Loucy (cell line): ENCODE measurements around the gene INPP5J.

Source experiments
- H2AFZ ChIP-seq: fragments of 200-600 bp; sonication (generic); 2 replicates; pipeline ENCODE4 v1.6.0; 2016; ENCODE audit warnings: antibody characterized with exemption, mild to moderate bottlenecking, low read length, moderate library complexity
- H3F3A ChIP-seq: fragments of 200-600 bp; 2 replicates; pipeline ENCODE4 v1.6.0; 2016; ENCODE audit warnings: antibody characterized with exemption, low read depth, mild to moderate bottlenecking
- H3K27me3 ChIP-seq: fragments of 200-600 bp; sonication (generic); 2 replicates; pipeline ENCODE4 v1.6.1; 2014; ENCODE audit warnings: low read length, mild to moderate bottlenecking; ENCODE audit not compliant: insufficient read depth, poor library complexity, severe bottlenecking
- H3K36me3 ChIP-seq: fragments of 200-600 bp; sonication (generic); 2 replicates; pipeline ENCODE4 v1.6.1; 2016; ENCODE audit warnings: low read length; ENCODE audit not compliant: insufficient read depth
- H3K4me1 ChIP-seq: fragments of 200-600 bp; sonication (generic); 2 replicates; pipeline ENCODE4 v1.5.1; 2014; ENCODE audit warnings: low read length, mild to moderate bottlenecking; ENCODE audit not compliant: insufficient read depth, poor library complexity, severe bottlenecking
- H3K4me2 ChIP-seq: fragments of 200-600 bp; sonication (generic); 2 replicates; pipeline ENCODE4 v1.6.0; 2014; ENCODE audit warnings: antibody characterized with exemption, low read length, low read depth, mild to moderate bottlenecking; ENCODE audit not compliant: poor library complexity, severe bottlenecking
- H3K4me3 ChIP-seq: fragments of 200-600 bp; sonication (generic); 2 replicates; pipeline ENCODE4 v1.5.1; 2014; ENCODE audit warnings: low read length, mild to moderate bottlenecking, mixed read lengths; ENCODE audit not compliant: poor library complexity, severe bottlenecking
- H3K79me2 ChIP-seq: fragments of 200-600 bp; sonication (generic); 2 replicates; pipeline ENCODE4 v1.6.1; 2014; ENCODE audit warnings: low read length; ENCODE audit not compliant: insufficient read depth
- H3K9ac ChIP-seq: fragments of 200-600 bp; sonication (generic); 2 replicates; pipeline ENCODE4 v1.6.0; 2014; ENCODE audit warnings: mild to moderate bottlenecking, low read depth, low read length, moderate library complexity; ENCODE audit not compliant: poor library complexity, severe bottlenecking
- H3K9me2 ChIP-seq: fragments of 200-600 bp; sonication (generic); replicated peaks from 2 replicates; pipeline ENCODE4 v1.6.1; 2016; ENCODE audit warnings: low read depth, low read length, mixed read lengths
- H3K9me3 ChIP-seq: fragments of 200-600 bp; sonication (generic); 2 replicates; pipeline ENCODE4 v1.6.1; 2014; ENCODE audit warnings: mild to moderate bottlenecking, antibody characterized with exemption, low read length, low read depth; ENCODE audit not compliant: insufficient read depth
- H4K20me1 ChIP-seq: fragments of 200-600 bp; sonication (generic); 2 replicates; pipeline ENCODE4 v1.6.0; 2014; ENCODE audit warnings: antibody characterized with exemption, low read length, mild to moderate bottlenecking; ENCODE audit not compliant: insufficient read depth, poor library complexity, severe bottlenecking
- CTCF ChIP-seq: fragments of 200-600 bp; sonication (generic); conservative IDR thresholded peaks from 2 replicates; pipeline ENCODE4 v1.5.1; 2014; ENCODE audit warnings: mild to moderate bottlenecking, antibody characterized with exemption, low read length
- EZH2phosphoT487 ChIP-seq: fragments of 200-600 bp; IDR thresholded peaks from 2 replicates; pipeline ENCODE4 v1.6.1; 2018; ENCODE audit warnings: antibody characterized with exemption, mild to moderate bottlenecking, moderate library complexity, borderline replicate concordance

INPP5J gene

GRCh38 chr22:31150615-31151014 is 27.8 kb downstream of the INPP5J start:
- no peaks in the 10 kb centered on the region for H4K20me1 ChIP-seq
- no peak overlapping the region for H2AFZ ChIP-seq
- H3K36me3 ChIP-seq = no peaks in the 10 kb centered on the region
- H3K9me3 ChIP-seq = no peaks in the 10 kb centered on the region
- H3K4me1 ChIP-seq = no peaks in the 10 kb centered on the region
- H3K4me3 ChIP-seq = no peak overlapping the region
- TF ChIP-seq CTCF (peak; percentile 51), EZH2phosphoT487 (no peak)
- H3F3A ChIP-seq = no peaks in the 10 kb centered on the region
- no peaks in the 10 kb centered on the region for H3K79me2 ChIP-seq
- H3K9me2 ChIP-seq = no peaks in the 10 kb centered on the region
- no peak overlapping the region for H3K9ac ChIP-seq
- H3K27me3 ChIP-seq = peaks cover 3% of the 10 kb centered on the region
- no peak overlapping the region for H3K4me2 ChIP-seq

GRCh38 chr22:31151872-31152271 is 29.1 kb downstream of the INPP5J start:
- no peaks in the 10 kb centered on the region for H3K4me1 ChIP-seq
- H4K20me1 ChIP-seq = no peaks in the 10 kb centered on the region
- peaks cover 16% of the 10 kb centered on the region for H3K27me3 ChIP-seq
- H3K9ac ChIP-seq = no peak overlapping the region
- no peaks in the 10 kb centered on the region for H3K79me2 ChIP-seq
- no peak for TF ChIP-seq EZH2phosphoT487
- TF ChIP-seq CTCF = no peak
- no peaks in the 10 kb centered on the region for H3K9me2 ChIP-seq
- no peak overlapping the region for H3K4me3 ChIP-seq
- no peaks in the 10 kb centered on the region for H3K9me3 ChIP-seq
- H3F3A ChIP-seq = no peaks in the 10 kb centered on the region
- H2AFZ ChIP-seq = no peak overlapping the region
- no peak overlapping the region for H3K4me2 ChIP-seq
- H3K36me3 ChIP-seq = no peaks in the 10 kb centered on the region

- H4K20me1 ChIP-seq = no peaks in the 10 kb centered on the region
- H3K9me2 ChIP-seq = no peaks in the 10 kb centered on the region
- H3K27me3 ChIP-seq = peaks cover 29% of the 10 kb centered on the region
- H3F3A ChIP-seq = no peaks in the 10 kb centered on the region
- no peaks in the 10 kb centered on the region for H3K79me2 ChIP-seq
- H2AFZ ChIP-seq = no peak overlapping the region
- H3K9ac ChIP-seq = no peak overlapping the region
- no peaks in the 10 kb centered on the region for H3K36me3 ChIP-seq
- H3K4me2 ChIP-seq = no peak overlapping the region
- no peaks in the 10 kb centered on the region for H3K4me1 ChIP-seq
- TF ChIP-seq EZH2phosphoT487 (no peak), CTCF (no peak)
- no peak overlapping the region for H3K4me3 ChIP-seq
- H3K9me3 ChIP-seq = no peaks in the 10 kb centered on the region
These were observed 30.6 kb downstream of the INPP5J start for GRCh38 chr22:31153357-31153756.
